ENCODE data around the gene LYRM1.

DNA sequence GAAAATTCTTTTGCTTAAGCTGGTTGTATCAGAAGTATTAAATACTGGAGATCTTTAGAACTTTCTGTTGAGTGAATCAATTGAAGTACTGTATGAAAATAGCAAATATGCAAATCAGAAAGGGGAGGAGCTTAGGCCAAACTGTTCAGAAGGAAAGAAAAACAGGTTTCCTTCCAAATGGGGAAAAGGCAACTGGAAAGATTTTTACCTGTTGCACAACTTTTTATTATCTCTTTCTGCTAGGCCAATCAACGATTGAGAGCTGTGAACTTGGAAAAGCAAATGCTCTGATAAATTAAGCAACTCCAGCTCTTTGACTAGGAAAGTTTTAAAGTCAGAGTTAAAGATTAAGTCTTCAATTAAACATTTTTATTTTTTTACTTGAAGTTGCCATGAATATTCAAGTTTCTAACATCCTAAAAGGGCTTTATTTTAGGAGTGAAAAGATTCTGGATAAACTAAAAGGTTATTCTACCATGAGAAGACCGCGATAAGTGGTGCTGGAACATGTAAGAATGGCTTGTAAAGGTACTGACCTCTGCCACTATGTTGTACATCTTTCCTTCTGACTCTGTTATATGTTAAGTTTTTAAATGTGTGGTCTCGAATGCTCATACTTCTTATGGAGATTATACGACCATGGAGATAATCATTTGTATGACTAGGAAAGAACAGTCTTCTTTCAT, 16.9 kb upstream of the LYRM1 start:
- TF ChIP-seq CTCF (conservative IDR thresholded peaks at IDR 0.05; ENCODE audit: low read depth, low read length) (no peak), POLR2A (IDR thresholded peaks at IDR 0.05; ENCODE audit: low read depth, low read length) (no peak), NFE2L2 (IDR thresholded peaks at IDR 0.05; ENCODE audit: low read depth, low read length) (no peak), BHLHE40 (IDR thresholded peaks at IDR 0.05; ENCODE audit: low read depth, low read length) (no peak), RAD21 (IDR thresholded peaks at IDR 0.05; ENCODE audit: low read length) (no peak), MAFK (IDR thresholded peaks at IDR 0.05; ENCODE audit: low read depth, low read length) (no peak)
- TF ChIP-seq, protein P1, sequence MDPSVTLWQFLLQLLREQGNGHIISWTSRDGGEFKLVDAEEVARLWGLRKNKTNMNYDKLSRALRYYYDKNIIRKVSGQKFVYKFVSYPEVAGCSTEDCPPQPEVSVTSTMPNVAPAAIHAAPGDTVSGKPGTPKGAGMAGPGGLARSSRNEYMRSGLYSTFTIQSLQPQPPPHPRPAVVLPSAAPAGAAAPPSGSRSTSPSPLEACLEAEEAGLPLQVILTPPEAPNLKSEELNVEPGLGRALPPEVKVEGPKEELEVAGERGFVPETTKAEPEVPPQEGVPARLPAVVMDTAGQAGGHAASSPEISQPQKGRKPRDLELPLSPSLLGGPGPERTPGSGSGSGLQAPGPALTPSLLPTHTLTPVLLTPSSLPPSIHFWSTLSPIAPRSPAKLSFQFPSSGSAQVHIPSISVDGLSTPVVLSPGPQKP (IDR thresholded peaks at IDR 0.05; ENCODE audit: borderline replicate concordance, low read depth, low read length), result no peak

All from IMR-90 (cell line).